A549 (cell line): ENCODE data around the gene DDX31. TPM values are rescaled to one million over a fixed set of nuclear protein-coding genes. Genes with fewer than 3 reads are reported as not detected.

ENCODE experiments used
- ATAC-seq, 2 experiments: fragments of 200-7000 bp in 1 of 2; fragments of >200 bp in 1 of 2; cut with Nextera tagmentation in 1 of 2; cut with Tn5 transposase in 1 of 2; 3 replicates each; pipeline versions ENCODE4 v1.8.0 to v1.9.1; 2018 to 2020; ENCODE audit warnings: mild to moderate bottlenecking in 1 of 2, moderate library complexity in 1 of 2
- CTCF ChIA-PET: fragments of 300-600 bp; sonication (Branson Sonifier 250); formaldehyde crosslinking; extraction: SDS; loops from one replicate; lab custom pipeline; 2021; ENCODE audit warnings: antibody characterized with exemption, inconsistent platforms; lab: Yijun Ruan, JAX
- POLR2A ChIA-PET: fragments of 350-600 bp; formaldehyde crosslinking; extraction: SDS; loops from one replicate; lab custom pipeline; 2021; ENCODE audit warnings: antibody characterized with exemption, inconsistent platforms; lab: Yijun Ruan, JAX
- DNase-seq, 2 experiments: peaks; one replicate each; pipeline versions ENCODE4 v3.0.0 to v3.0.0-alpha.2; 2011 to 2016; ENCODE audit warnings: low read depth in 1 of 2, low spot score in 1 of 2
- FAIRE-seq: peaks from 2 replicates; lab custom pipeline; 2011; peaks lifted over from hg19 to GRCh38; lab: Jason Lieb, UNC
- H3K27ac ChIP-seq, 2 experiments: fragments of >200 bp; sonication (Bioruptor Twin); formaldehyde crosslinking; 3 replicates each; pipeline ENCODE4 v1.5.1; 2016 to 2017
- H3K4me1 ChIP-seq: fragments of >200 bp; sonication (Bioruptor Twin); formaldehyde crosslinking; 3 replicates; pipeline ENCODE4 v1.6.1; 2016
- H3K4me2 ChIP-seq: fragments of >200 bp; sonication (Bioruptor Twin); formaldehyde crosslinking; 3 replicates; pipeline ENCODE4 v1.6.1; 2016
- H3K4me3 ChIP-seq: fragments of >200 bp; sonication (Bioruptor Twin); formaldehyde crosslinking; 3 replicates; pipeline ENCODE4 v1.5.1; 2016
- H3K9me3 ChIP-seq: fragments of >200 bp; sonication (Bioruptor Twin); formaldehyde crosslinking; 3 replicates; pipeline ENCODE4 v1.6.1; 2016
- BHLHE40 ChIP-seq: IDR thresholded peaks from 2 replicates; pipeline ENCODE4 v1.6.1; 2012; ENCODE audit warnings: low read depth, low read length, inconsistent platforms
- CEBPB ChIP-seq, 2 experiments: fragments of >200 bp in 1 of 2; sonication (Bioruptor Twin) in 1 of 2; formaldehyde crosslinking in 1 of 2; IDR thresholded peaks; 2 replicates each; pipeline ENCODE4 v1.6.1; 2012 to 2016
- CHD4 ChIP-seq: fragments of 200-600 bp; sonication (generic); IDR thresholded peaks from 2 replicates; pipeline ENCODE4 v1.6.1; 2016; ENCODE audit warnings: antibody characterized with exemption, mild to moderate bottlenecking, borderline replicate concordance
- CTCF ChIP-seq: fragments of >200 bp; sonication (Bioruptor Twin); formaldehyde crosslinking; IDR thresholded peaks from 3 replicates; pipeline ENCODE4 v1.5.1; 2016
- E2F6 ChIP-seq: IDR thresholded peaks from 2 replicates; pipeline ENCODE4 v1.6.1; 2012; ENCODE audit warnings: low read depth, borderline replicate concordance
- EHF ChIP-seq: fragments of 250-450 bp; sonication (Bioruptor Pico); IDR thresholded peaks from 2 replicates; pipeline ENCODE4 v1.5.0; 2020; ENCODE audit warnings: mild to moderate bottlenecking
- EHMT2 ChIP-seq: fragments of 200-600 bp; sonication (generic); IDR thresholded peaks from 2 replicates; pipeline ENCODE4 v1.6.1; 2016; ENCODE audit warnings: antibody characterized with exemption, low read depth, mild to moderate bottlenecking, moderate library complexity
- EP300 ChIP-seq, 2 experiments: fragments of >200 bp; sonication (Bioruptor Twin); formaldehyde crosslinking; IDR thresholded peaks; 2 replicates in 1 of 2; 3 replicates in 1 of 2; pipeline ENCODE4 v1.6.1; 2016 to 2017
- FOSL2 ChIP-seq, 2 experiments: fragments of 450-650 bp in 1 of 2; fragments of >200 bp in 1 of 2; sonication (Bioruptor Twin) in 1 of 2; formaldehyde crosslinking; IDR thresholded peaks; 2 replicates each; pipeline versions ENCODE4 v1.5.0 to v1.6.1; 2016 to 2020; ENCODE audit warnings: mild to moderate bottlenecking in 1 of 2, moderate library complexity in 1 of 2
- GATA3 ChIP-seq: IDR thresholded peaks from 2 replicates; pipeline ENCODE4 v1.6.1; 2012; ENCODE audit warnings: borderline replicate concordance
- HEYL ChIP-seq: fragments of 250-450 bp; sonication (Bioruptor Pico); IDR thresholded peaks from 2 replicates; pipeline ENCODE4 v1.8.0; 2021; ENCODE audit warnings: mild to moderate bottlenecking, moderate library complexity
- HMGXB4 ChIP-seq: fragments of 250-450 bp; sonication (Bioruptor Pico); IDR thresholded peaks from 2 replicates; pipeline ENCODE4 v1.5.0; 2021; ENCODE audit warnings: mild to moderate bottlenecking, moderate library complexity, borderline replicate concordance
- KDM1A ChIP-seq: fragments of 200-600 bp; sonication (generic); IDR thresholded peaks from 2 replicates; pipeline ENCODE4 v1.6.1; 2016; ENCODE audit warnings: low read depth, mild to moderate bottlenecking
- MAFK ChIP-seq: fragments of 450-650 bp; IDR thresholded peaks from 2 replicates; pipeline ENCODE4 v1.6.1; 2014; ENCODE audit not compliant: partially characterized antibody
- MAZ ChIP-seq: fragments of 150-350 bp; IDR thresholded peaks from 2 replicates; pipeline ENCODE4 v1.6.1; 2014; ENCODE audit warnings: antibody characterized with exemption, low read depth, low read length, borderline replicate concordance
- NPAS2 ChIP-seq: fragments of 250-450 bp; sonication (Bioruptor Pico); IDR thresholded peaks from 2 replicates; pipeline ENCODE4 v1.8.0; 2022; ENCODE audit warnings: mild to moderate bottlenecking, moderate library complexity, borderline replicate concordance
- PHF8 ChIP-seq: fragments of 200-600 bp; sonication (generic); IDR thresholded peaks from 2 replicates; pipeline ENCODE4 v1.6.1; 2016; ENCODE audit warnings: low read depth, mild to moderate bottlenecking, antibody characterized with exemption, moderate library complexity, borderline replicate concordance
- POLR2A ChIP-seq: IDR thresholded peaks from 2 replicates; pipeline ENCODE4 v1.6.1; 2012; ENCODE audit warnings: mild to moderate bottlenecking, low read length
- POLR2AphosphoS2 ChIP-seq: conservative IDR thresholded peaks from 2 replicates; pipeline ENCODE4 v1.6.1; 2012; ENCODE audit warnings: low read length, improper control_type of control experiment, inconsistent platforms
- REST ChIP-seq: fragments of 200-600 bp; sonication (generic); IDR thresholded peaks from 2 replicates; pipeline ENCODE4 v1.6.1; 2016; ENCODE audit warnings: antibody characterized with exemption, mild to moderate bottlenecking, moderate library complexity
- TFCP2L1 ChIP-seq: fragments of 250-450 bp; sonication (Bioruptor Pico); IDR thresholded peaks from 2 replicates; pipeline ENCODE4 v1.5.0; 2021; ENCODE audit warnings: mild to moderate bottlenecking
- TP53 ChIP-seq: fragments of 250-450 bp; sonication (Bioruptor Pico); IDR thresholded peaks from 2 replicates; pipeline ENCODE4 v1.5.0; 2021; ENCODE audit warnings: mild to moderate bottlenecking, moderate library complexity
- ZNF302 ChIP-seq: fragments of 250-450 bp; sonication (Bioruptor Pico); IDR thresholded peaks from 2 replicates; pipeline ENCODE4 v1.9.0; 2021; ENCODE audit warnings: inconsistent platforms, mild to moderate bottlenecking, moderate library complexity
- WGBS: methylation state at CpG from one replicate; pipeline ENCODE4 v1.1.6; 2017; ENCODE audit errors: missing lambda C conversion rate; 5-methylcytosine and 5-hydroxymethylcytosine counted together
- polyA plus RNA-seq, 4 experiments: library from polyadenylated mRNA; depleted of rRNA in 3 of 4; stranded (reverse); fragments of >200 nt; fragmentation: RNase III in 1 of 4; extraction: RNeasy Plus Mini Kit Qiagen cat#74134 plus additional on column Dnase treatment in 1 of 4; gene quantifications; 2 replicates in 3 of 4; 3 replicates in 1 of 4; pipeline ENCODE4 v1.2.3, GENCODE V29; 2011 to 2017
- TF ChIP-seq, protein P1 (sequence below): fragments of 150-350 bp; IDR thresholded peaks from 2 replicates; pipeline ENCODE4 v1.6.1; 2014; ENCODE audit warnings: low read depth, mild to moderate bottlenecking, low read length
- TF ChIP-seq, protein P2 (sequence below): IDR thresholded peaks from 2 replicates; pipeline ENCODE4 v1.6.1; 2012
- TF ChIP-seq, protein P3 (sequence below): fragments of 450-650 bp; IDR thresholded peaks from 2 replicates; pipeline ENCODE4 v1.6.1; 2014; ENCODE audit warnings: antibody characterized with exemption

DDX31 gene
- polyA plus RNA-seq, 2 of the 4 experiments (the other 2 are of a cell fraction): 20.0 to 30.1 TPM

GRCh38 chr9:132562306-132562573, 107.5 kb downstream of the DDX31 start:
- no peak for ATAC-seq
- ChIA-PET CTCF (interaction anchor here (0.6 to 4.8 kb wide), 2 partner anchors 13 to 38 kb away, joined by 3 to 25 read pairs; no protein-coding TSS in a partner anchor), POLR2A (no interaction called here)
- Histone ChIP-seq H3K4me1 (no peaks in the 10 kb centered on the region), H3K4me3 (no peak overlapping the region), H3K9me3 (no peaks in the 10 kb centered on the region), H3K4me2 (no peak overlapping the region), H3K27ac (no peak overlapping the region)
- no peak for DNase-seq
- FAIRE-seq: no peak
- 30% methylated on average over 4 of the region's 4 CpGs for WGBS
- TF ChIP-seq TFCP2L1 (CRISPR knock-in tag): no peak
- TF ChIP-seq ZNF302 (CRISPR knock-in tag): no peak
- no peak for TF ChIP-seq REST
- no peak for TF ChIP-seq POLR2A
- TF ChIP-seq TP53 (CRISPR knock-in tag): no peak
- TF ChIP-seq EHMT2: no peak
- no peak for TF ChIP-seq CTCF
- no peak for TF ChIP-seq NPAS2 (CRISPR knock-in tag)
- TF ChIP-seq KDM1A: no peak
- TF ChIP-seq HEYL (CRISPR knock-in tag): no peak
- no peak for TF ChIP-seq CEBPB (IDR thresholded peaks at IDR 0.05)
- TF ChIP-seq, protein P1, sequence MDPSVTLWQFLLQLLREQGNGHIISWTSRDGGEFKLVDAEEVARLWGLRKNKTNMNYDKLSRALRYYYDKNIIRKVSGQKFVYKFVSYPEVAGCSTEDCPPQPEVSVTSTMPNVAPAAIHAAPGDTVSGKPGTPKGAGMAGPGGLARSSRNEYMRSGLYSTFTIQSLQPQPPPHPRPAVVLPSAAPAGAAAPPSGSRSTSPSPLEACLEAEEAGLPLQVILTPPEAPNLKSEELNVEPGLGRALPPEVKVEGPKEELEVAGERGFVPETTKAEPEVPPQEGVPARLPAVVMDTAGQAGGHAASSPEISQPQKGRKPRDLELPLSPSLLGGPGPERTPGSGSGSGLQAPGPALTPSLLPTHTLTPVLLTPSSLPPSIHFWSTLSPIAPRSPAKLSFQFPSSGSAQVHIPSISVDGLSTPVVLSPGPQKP: no peak
- no peak for TF ChIP-seq EHF (CRISPR knock-in tag)
- TF ChIP-seq PHF8: no peak
- TF ChIP-seq, protein P2, sequence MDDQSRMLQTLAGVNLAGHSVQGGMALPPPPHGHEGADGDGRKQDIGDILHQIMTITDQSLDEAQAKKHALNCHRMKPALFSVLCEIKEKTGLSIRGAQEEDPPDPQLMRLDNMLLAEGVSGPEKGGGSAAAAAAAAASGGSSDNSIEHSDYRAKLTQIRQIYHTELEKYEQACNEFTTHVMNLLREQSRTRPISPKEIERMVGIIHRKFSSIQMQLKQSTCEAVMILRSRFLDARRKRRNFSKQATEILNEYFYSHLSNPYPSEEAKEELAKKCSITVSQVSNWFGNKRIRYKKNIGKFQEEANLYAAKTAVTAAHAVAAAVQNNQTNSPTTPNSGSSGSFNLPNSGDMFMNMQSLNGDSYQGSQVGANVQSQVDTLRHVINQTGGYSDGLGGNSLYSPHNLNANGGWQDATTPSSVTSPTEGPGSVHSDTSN: no peak
- TF ChIP-seq CHD4: no peak
- no peak for TF ChIP-seq FOSL2 (IDR thresholded peaks at IDR 0.05)
- no peak for TF ChIP-seq FOSL2 (CRISPR knock-in tag; IDR thresholded peaks at IDR 0.05)
- no peak for TF ChIP-seq EP300 (IDR thresholded peaks at IDR 0.05)

GRCh38 chr9:132560616-132561202, 109.1 kb downstream of the DDX31 start:
- no peak for DNase-seq
- ChIA-PET CTCF (interaction anchor here (0.6 to 2.8 kb wide), 7 partner anchors 12 to 1673 kb away, joined by 3 to 14 read pairs (median 3); no protein-coding TSS in a partner anchor), POLR2A (no interaction called here)
- FAIRE-seq: no peak
- no peak overlapping the region for H3K4me2 ChIP-seq
- TF ChIP-seq E2F6 (no peak), POLR2AphosphoS2 (no peak), CEBPB (IDR thresholded peaks at IDR 0.05) (no peak), TP53 (CRISPR knock-in tag) (no peak), EP300 (IDR thresholded peaks at IDR 0.05) (no peak), EHF (CRISPR knock-in tag) (no peak), HMGXB4 (CRISPR knock-in tag) (no peak), GATA3 (no peak), MAFK (no peak), BHLHE40 (no peak), MAZ (no peak)
- TF ChIP-seq, protein P3, sequence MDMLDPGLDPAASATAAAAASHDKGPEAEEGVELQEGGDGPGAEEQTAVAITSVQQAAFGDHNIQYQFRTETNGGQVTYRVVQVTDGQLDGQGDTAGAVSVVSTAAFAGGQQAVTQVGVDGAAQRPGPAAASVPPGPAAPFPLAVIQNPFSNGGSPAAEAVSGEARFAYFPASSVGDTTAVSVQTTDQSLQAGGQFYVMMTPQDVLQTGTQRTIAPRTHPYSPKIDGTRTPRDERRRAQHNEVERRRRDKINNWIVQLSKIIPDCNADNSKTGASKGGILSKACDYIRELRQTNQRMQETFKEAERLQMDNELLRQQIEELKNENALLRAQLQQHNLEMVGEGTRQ: no peak
- no peak overlapping the region for H3K4me3 ChIP-seq
- H3K27ac ChIP-seq: no peak overlapping the region
- ATAC-seq: no peak; a peak in 1 of 6 replicates
- H3K9me3 ChIP-seq: no peaks in the 10 kb centered on the region
- H3K4me1 ChIP-seq: no peaks in the 10 kb centered on the region
- WGBS: 37% methylated on average over 13 of the region's 14 CpGs
